Trophoblast cell (in vitro differentiated cells and primary cell): Measurements from ENCODE around the gene ALDH16A1.
A peak's percentile ranks its signal among the peaks of the same experiment; 100 is the strongest.

Experiments
- DNase-seq, 2 donors: peaks; one replicate each; pipeline ENCODE4 v3.0.0-alpha.2; 2016
- H2AFZ ChIP-seq: 2 replicates; pipeline ENCODE4 v1.6.1; 2013; ENCODE audit warnings: low read length, moderate library complexity, mild to moderate bottlenecking; ENCODE audit not compliant: insufficient read depth, poor library complexity
- H2AK5ac ChIP-seq: 2 replicates; pipeline ENCODE4 v1.6.1; 2013; ENCODE audit warnings: mild to moderate bottlenecking, low read length
- H2BK120ac ChIP-seq: 2 replicates; pipeline ENCODE4 v1.6.1; 2013; ENCODE audit warnings: low read length, mild to moderate bottlenecking, moderate library complexity; ENCODE audit not compliant: insufficient read depth, poor library complexity
- H2BK12ac ChIP-seq: 2 replicates; pipeline ENCODE4 v1.6.1; 2013; ENCODE audit warnings: mild to moderate bottlenecking, low read length, moderate library complexity
- H2BK5ac ChIP-seq: 2 replicates; pipeline ENCODE4 v1.6.1; 2013; ENCODE audit warnings: low read length, low read depth, moderate library complexity, mild to moderate bottlenecking; ENCODE audit not compliant: poor library complexity
- H3K14ac ChIP-seq: 2 replicates; pipeline ENCODE4 v1.6.1; 2013; ENCODE audit warnings: mild to moderate bottlenecking, low read length
- H3K18ac ChIP-seq: 2 replicates; pipeline ENCODE4 v1.6.1; 2013; ENCODE audit warnings: mild to moderate bottlenecking, low read length
- H3K23ac ChIP-seq: 2 replicates; pipeline ENCODE4 v1.6.1; 2013; ENCODE audit warnings: low read length
- H3K27ac ChIP-seq: 2 replicates; pipeline ENCODE4 v1.5.1; 2013; ENCODE audit warnings: low read depth, mild to moderate bottlenecking, inconsistent platforms, low read length, moderate library complexity
- H3K27me3 ChIP-seq: 2 replicates; pipeline ENCODE4 v1.6.1; 2013; ENCODE audit warnings: inconsistent platforms, mild to moderate bottlenecking, low read length, moderate library complexity; ENCODE audit not compliant: insufficient read depth
- H3K36me3 ChIP-seq, 2 experiments: 1 replicate in 1 of 2; 2 replicates in 1 of 2; pipeline ENCODE4 v1.6.1; 2013; ENCODE audit warnings: low read length in 2 of 2, mild to moderate bottlenecking in 2 of 2, moderate library complexity in 1 of 2; ENCODE audit not compliant: insufficient read depth in 2 of 2, control insufficient read depth in 1 of 2
- H3K4ac ChIP-seq: 2 replicates; pipeline ENCODE4 v1.6.1; 2013; ENCODE audit warnings: low read depth, mild to moderate bottlenecking, low read length, moderate library complexity
- H3K4me1 ChIP-seq, 2 experiments: 1 replicate in 1 of 2; 2 replicates in 1 of 2; pipeline ENCODE4 v1.6.1; 2013; ENCODE audit warnings: low read length in 2 of 2, mild to moderate bottlenecking in 2 of 2, moderate library complexity in 1 of 2; ENCODE audit not compliant: insufficient read depth in 2 of 2, control insufficient read depth in 1 of 2
- H3K4me2 ChIP-seq: 2 replicates; pipeline ENCODE4 v1.6.1; 2013; ENCODE audit warnings: inconsistent platforms, mild to moderate bottlenecking, low read length, moderate library complexity
- H3K4me3 ChIP-seq: 2 replicates; pipeline ENCODE4 v1.5.1; 2013; ENCODE audit warnings: mild to moderate bottlenecking, low read depth, low read length, inconsistent platforms
- H3K79me1 ChIP-seq: one replicate; pipeline ENCODE4 v1.6.1; 2013; ENCODE audit warnings: low read length
- H3K79me2 ChIP-seq: 2 replicates; pipeline ENCODE4 v1.6.1; 2013; ENCODE audit warnings: low read length, mild to moderate bottlenecking; ENCODE audit not compliant: control insufficient read depth, insufficient read depth, poor library complexity
- H3K9ac ChIP-seq: 2 replicates; pipeline ENCODE4 v1.6.1; 2013; ENCODE audit warnings: mild to moderate bottlenecking, low read length
- H3K9me3 ChIP-seq: 2 replicates; pipeline ENCODE4 v1.6.1; 2013; ENCODE audit warnings: low read depth, mild to moderate bottlenecking, control low read depth, inconsistent platforms, low read length; ENCODE audit not compliant: insufficient read depth
- H4K12ac ChIP-seq: 2 replicates; pipeline ENCODE4 v1.6.1; 2013; ENCODE audit warnings: low read depth, mild to moderate bottlenecking, low read length, moderate library complexity
- H4K8ac ChIP-seq: 2 replicates; pipeline ENCODE4 v1.6.1; 2013; ENCODE audit warnings: low read depth, mild to moderate bottlenecking, low read length, moderate library complexity
- H4K91ac ChIP-seq: one replicate; pipeline ENCODE4 v1.6.1; 2013; ENCODE audit warnings: low read depth, mild to moderate bottlenecking, low read length, moderate library complexity
- WGBS: extraction: QIAGEN DNeasy Blood & Tissue Kit; methylation state at CpG from one replicate; pipeline ENCODE4 v1.1.7; 2013; ENCODE audit warnings: missing lambda C conversion rate; ENCODE audit not compliant: insufficient read length, insufficient coverage; ENCODE audit errors: extremely low coverage; 5-methylcytosine and 5-hydroxymethylcytosine counted together

ALDH16A1 gene

DNA sequence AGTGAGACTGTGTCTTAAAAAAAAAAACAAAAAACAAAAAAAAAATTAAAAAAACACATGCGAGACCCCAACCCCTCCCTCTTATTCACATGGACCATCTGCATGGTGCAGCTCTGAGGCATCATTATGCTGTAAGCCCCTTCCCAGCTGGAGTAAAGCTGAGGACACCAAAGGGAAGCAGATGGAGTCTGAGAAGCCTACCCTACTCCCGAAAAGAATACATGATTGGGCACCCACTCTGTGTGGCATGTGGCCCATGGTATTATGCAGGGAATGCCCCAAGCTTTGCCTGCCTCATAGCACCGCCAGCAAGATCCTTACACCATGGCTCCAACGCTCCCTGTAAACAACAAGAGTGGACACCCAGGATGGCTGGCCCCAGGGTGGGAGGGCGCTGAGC is 34.5 kb upstream of the ALDH16A1 start:
- no peaks in the 10 kb centered on the region for H3K79me2 ChIP-seq
- no CpG with 5 or more reads among the region's 5 CpGs for WGBS
- H4K91ac ChIP-seq: no peak overlapping the region

GRCh38 chr19:49419173-49419572 is 33.9 kb upstream of the ALDH16A1 start:
- Histone ChIP-seq H3K4me1 (peaks cover 0 to 3% of the 10 kb centered on the region in 2 experiments), H3K9me3 (peaks cover 4% of the 10 kb centered on the region), H4K12ac (no peak overlapping the region), H2BK120ac (no peak overlapping the region), H3K4me2 (no peak overlapping the region), H3K79me1 (no peaks in the 10 kb centered on the region), H3K27ac (no peak overlapping the region), H2AK5ac (no peak overlapping the region), H2BK12ac (no peak overlapping the region), H2BK5ac (no peak overlapping the region), H3K27me3 (peaks cover 37% of the 10 kb centered on the region), H3K9ac (no peak overlapping the region), H3K14ac (no peak overlapping the region), H2AFZ (no peak overlapping the region), H3K18ac (no peak overlapping the region), H3K36me3 (no peaks in the 10 kb centered on the region), H3K79me2 (no peaks in the 10 kb centered on the region), H3K23ac (no peak overlapping the region), H4K8ac (no peak overlapping the region), H3K4me3 (no peak overlapping the region), H3K4ac (no peak overlapping the region), H4K91ac (no peak overlapping the region)
- WGBS: no CpG with 5 or more reads among the region's 2 CpGs
- no peak for DNase-seq

More for the DNA sequence above, 34.5 kb upstream of the ALDH16A1 start:
- no peak overlapping the region for H4K12ac ChIP-seq
- H3K4me1 ChIP-seq: peaks cover 0 to 3% of the 10 kb centered on the region in 2 experiments
- no peak overlapping the region for H3K27ac ChIP-seq
- no peaks in the 10 kb centered on the region for H3K79me1 ChIP-seq
- no peak overlapping the region for H2AK5ac ChIP-seq
- H3K18ac ChIP-seq: no peak overlapping the region
- H3K9ac ChIP-seq: no peak overlapping the region
- H2BK12ac ChIP-seq: no peak overlapping the region
- H3K4me2 ChIP-seq: no peak overlapping the region
- H3K9me3 ChIP-seq: peaks cover 2% of the 10 kb centered on the region
- no peak overlapping the region for H4K8ac ChIP-seq
- no peak overlapping the region for H3K4ac ChIP-seq
- H3K4me3 ChIP-seq: peak overlapping the region; percentile 34
- H3K14ac ChIP-seq: no peak overlapping the region
- peaks cover 32% of the 10 kb centered on the region for H3K27me3 ChIP-seq
- H2BK120ac ChIP-seq: no peak overlapping the region
- H2BK5ac ChIP-seq: no peak overlapping the region
- DNase-seq: no peak
- no peak overlapping the region for H2AFZ ChIP-seq
- H3K36me3 ChIP-seq: no peaks in the 10 kb centered on the region
- H3K23ac ChIP-seq: no peak overlapping the region

GRCh38 chr19:49420227-49420626 is 32.8 kb upstream of the ALDH16A1 start:
- Histone ChIP-seq H3K27ac (no peak overlapping the region), H3K9ac (no peak overlapping the region), H3K4me2 (no peak overlapping the region), H3K79me2 (no peaks in the 10 kb centered on the region), H4K12ac (no peak overlapping the region), H3K4me3 (no peak overlapping the region), H3K14ac (no peak overlapping the region), H3K9me3 (peaks cover 4% of the 10 kb centered on the region), H2BK5ac (no peak overlapping the region), H4K91ac (no peak overlapping the region), H2BK120ac (no peak overlapping the region), H3K79me1 (no peaks in the 10 kb centered on the region), H4K8ac (no peak overlapping the region), H2AK5ac (no peak overlapping the region), H2BK12ac (no peak overlapping the region), H3K4me1 (peaks cover 0 to 3% of the 10 kb centered on the region in 2 experiments), H3K4ac (no peak overlapping the region), H3K36me3 (no peaks in the 10 kb centered on the region), H3K18ac (no peak overlapping the region), H3K27me3 (peaks cover 45% of the 10 kb centered on the region), H3K23ac (no peak overlapping the region), H2AFZ (no peak overlapping the region)
- no CpG with 5 or more reads among the region's 2 CpGs for WGBS
- no peak for DNase-seq

DNA sequence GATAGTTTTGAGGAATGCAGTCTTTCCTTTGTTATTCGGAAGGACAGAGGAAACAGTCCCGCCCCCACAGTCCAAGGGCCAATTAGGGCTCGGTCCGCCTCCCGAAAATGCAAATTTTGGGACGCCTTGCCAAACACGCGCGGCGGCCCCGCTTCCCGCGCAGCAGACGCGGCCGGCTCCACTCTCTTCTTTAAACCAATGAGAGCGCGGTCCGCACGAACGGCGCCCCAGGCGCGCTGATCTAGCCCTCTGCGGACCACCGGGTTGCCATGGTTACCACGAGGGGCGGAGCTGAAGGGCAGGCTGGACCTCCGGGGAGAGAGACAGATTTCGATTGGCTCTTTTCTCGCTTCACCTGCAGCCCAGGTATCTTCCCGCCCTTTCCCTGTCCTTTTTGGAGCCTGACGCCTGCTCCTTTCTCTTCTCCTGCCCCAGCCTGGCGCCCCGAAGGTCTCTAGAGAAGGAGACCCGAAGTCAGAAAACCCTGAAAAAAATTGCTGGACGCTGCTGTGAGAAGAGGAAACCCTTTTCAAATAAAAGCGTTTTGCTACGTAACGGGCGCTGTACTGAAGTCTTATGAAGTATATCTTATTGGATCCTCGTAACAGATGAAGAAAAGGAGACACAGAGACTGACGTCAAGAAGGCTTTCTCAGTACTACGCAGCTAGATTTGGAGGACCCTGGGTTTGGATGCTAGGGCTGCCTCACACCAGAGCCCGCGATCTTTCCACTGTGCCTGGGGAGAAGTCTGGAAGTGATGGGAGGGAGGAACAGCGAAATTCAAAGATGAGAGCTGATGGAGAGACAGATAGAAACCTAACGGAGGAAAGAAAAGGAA is 31.8 kb upstream of the ALDH16A1 start:
- peaks cover 56% of the 10 kb centered on the region for H3K27me3 ChIP-seq
- no peak overlapping the region for H2BK120ac ChIP-seq
- H3K4me3 ChIP-seq: peak overlapping the region; percentile 5
- no CpG with 5 or more reads among the region's 48 CpGs for WGBS
- H4K8ac ChIP-seq: no peak overlapping the region
- peaks cover 4% of the 10 kb centered on the region for H3K9me3 ChIP-seq
- H3K4me2 ChIP-seq: peak overlapping the region; percentile 10
- H3K9ac ChIP-seq: no peak overlapping the region
- H4K91ac ChIP-seq: no peak overlapping the region
- no peak overlapping the region for H3K14ac ChIP-seq
- H3K36me3 ChIP-seq: no peaks in the 10 kb centered on the region
- no peaks in the 10 kb centered on the region for H3K79me1 ChIP-seq
- no peak overlapping the region for H3K27ac ChIP-seq
- H4K12ac ChIP-seq: no peak overlapping the region
- DNase-seq: peak; percentile 15 to 73
- no peak overlapping the region for H3K4ac ChIP-seq
- no peak overlapping the region for H3K23ac ChIP-seq
- H3K18ac ChIP-seq: no peak overlapping the region
- H3K4me1 ChIP-seq: peaks cover 0 to 3% of the 10 kb centered on the region in 2 experiments
- H2BK5ac ChIP-seq: no peak overlapping the region
- H2AK5ac ChIP-seq: no peak overlapping the region
- no peak overlapping the region for H2AFZ ChIP-seq
- H3K79me2 ChIP-seq: no peaks in the 10 kb centered on the region
- H2BK12ac ChIP-seq: no peak overlapping the region
